Measurements from ENCODE around the gene DAB1.

DAB1 gene

DNA sequence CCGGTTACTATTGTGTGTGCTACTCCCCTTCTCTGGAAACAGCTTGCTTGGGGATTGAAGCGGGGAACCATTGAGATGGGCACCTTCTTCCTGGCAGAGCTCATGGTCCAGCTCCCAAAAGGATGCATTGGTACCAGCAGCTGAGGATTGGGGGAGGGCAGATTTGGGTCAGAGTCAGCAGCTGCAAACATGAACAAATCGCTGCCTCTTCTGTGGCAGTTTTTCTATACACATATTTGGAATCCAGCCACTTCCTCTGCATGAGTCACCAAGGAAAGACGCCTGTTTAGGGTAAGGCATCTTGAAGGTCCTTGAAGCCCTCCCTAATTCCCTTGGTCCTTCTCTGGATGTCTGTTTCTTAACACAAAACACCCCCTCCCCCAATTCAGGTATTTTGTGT, 104.7 kb downstream of the DAB1 start:
- CTCF ChIA-PET: interaction anchor here (0.6 kb wide), 1 partner anchor 24 kb away, joined by 3 read pairs; no protein-coding TSS in a partner anchor
- TF ChIP-seq ZNF138 (tag by site-specific recombination; IDR thresholded peaks at IDR 0.05; ENCODE audit: borderline replicate concordance) (no peak), SCRT2 (tag by site-specific recombination; IDR thresholded peaks at IDR 0.05) (0 out of 2 replicates have a peak, but pooled peaks have one; percentile 33)
- POLR2A ChIA-PET: no interaction called here

DNA sequence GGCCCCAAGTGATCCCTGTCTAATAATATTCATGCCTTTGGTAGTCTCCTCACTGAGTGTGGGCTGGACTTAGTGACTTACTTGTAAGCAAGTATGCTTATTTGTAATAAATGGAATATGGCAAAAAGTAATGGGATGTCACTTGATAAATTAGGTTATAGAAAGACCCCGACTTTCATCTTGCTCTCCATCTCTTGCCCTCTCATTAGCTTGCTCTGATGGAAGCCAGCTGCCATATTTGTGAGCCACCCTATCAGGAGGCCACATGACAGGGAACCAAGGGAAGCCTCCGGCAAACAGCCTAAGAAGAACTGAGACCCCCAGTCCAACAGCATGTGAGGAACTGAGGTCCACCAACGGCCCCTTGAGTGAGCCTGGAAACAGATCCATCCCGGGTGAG, 107.0 kb downstream of the DAB1 start:
- Histone ChIP-seq H3K27ac (ENCODE audit: extremely low read depth, low read depth, low read length) (no peak overlapping the region), H3K4me3 (ENCODE audit: low read depth, low read length) (no peak overlapping the region), H3K36me3 (ENCODE audit: control insufficient read depth in 2 of 2, insufficient read depth in 1 of 2, low read length in 2 of 2) (no peaks in the 10 kb centered on the region), H3K9me3 (ENCODE audit: control insufficient read depth, insufficient read depth, low read depth, low read length) (no peaks in the 10 kb centered on the region), H3K4me1 (ENCODE audit: control insufficient read depth, insufficient read depth, low read length) (no peaks in the 10 kb centered on the region)
- CTCF ChIA-PET: interaction anchor here (1.5 kb wide), 1 partner anchor 186 kb away, joined by 3 read pairs; no protein-coding TSS in a partner anchor
- POLR2A ChIA-PET: no interaction called here
- no peak for TF ChIP-seq ZNF311 (tag by site-specific recombination; IDR thresholded peaks at IDR 0.05; ENCODE audit: borderline replicate concordance)

More for the DNA sequence above, 104.7 kb downstream of the DAB1 start:
- Histone ChIP-seq H3K4me3 (ENCODE audit: low read depth, low read length) (no peak overlapping the region), H3K36me3 (ENCODE audit: control insufficient read depth in 2 of 2, insufficient read depth in 1 of 2, low read length in 2 of 2) (no peaks in the 10 kb centered on the region), H3K4me1 (ENCODE audit: control insufficient read depth, insufficient read depth, low read length) (no peaks in the 10 kb centered on the region), H3K9me3 (ENCODE audit: control insufficient read depth, insufficient read depth, low read depth, low read length) (no peaks in the 10 kb centered on the region), H3K27ac (ENCODE audit: extremely low read depth, low read depth, low read length) (no peak overlapping the region)

DNA sequence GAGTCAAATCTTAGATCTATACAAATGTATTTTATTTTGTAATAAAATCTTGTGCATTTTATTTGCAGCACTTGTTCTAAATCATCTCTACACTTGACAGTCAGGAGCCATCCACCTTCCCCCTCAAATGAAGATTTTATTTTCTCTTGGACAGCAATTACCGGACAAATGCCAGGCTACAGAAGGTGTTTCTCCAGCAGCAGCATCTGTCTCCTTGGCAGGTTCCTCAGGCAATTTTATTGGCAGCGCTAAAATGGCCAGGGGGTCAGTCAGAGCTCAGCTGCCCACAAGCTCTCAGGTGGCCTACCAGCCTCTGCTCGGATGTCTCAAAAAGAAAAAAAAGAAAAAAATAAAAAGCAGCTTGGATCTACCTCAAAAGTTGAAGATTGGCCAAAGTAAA, 107.6 kb downstream of the DAB1 start:
- H3K36me3 ChIP-seq (ENCODE audit: control insufficient read depth in 2 of 2, insufficient read depth in 1 of 2, low read length in 2 of 2): no peaks in the 10 kb centered on the region
- no peaks in the 10 kb centered on the region for H3K4me1 ChIP-seq (ENCODE audit: control insufficient read depth, insufficient read depth, low read length)
- H3K27ac ChIP-seq (ENCODE audit: extremely low read depth, low read depth, low read length): no peak overlapping the region
- TF ChIP-seq ZNF600 (tag by site-specific recombination; IDR thresholded peaks at IDR 0.05) (no peak), ZNF366 (tag by site-specific recombination; conservative IDR thresholded peaks at IDR 0.05) (no peak), ZSCAN30 (tag by site-specific recombination; IDR thresholded peaks at IDR 0.05) (no peak), ZNF266 (tag by site-specific recombination; IDR thresholded peaks at IDR 0.05; ENCODE audit: low read depth) (no peak), ZNF10 (tag by site-specific recombination; IDR thresholded peaks at IDR 0.05) (no peak), ZNF571 (tag by site-specific recombination; IDR thresholded peaks at IDR 0.05) (no peak), OVOL3 (tag by site-specific recombination; IDR thresholded peaks at IDR 0.05) (no peak)
- TF ChIP-seq, protein P1, sequence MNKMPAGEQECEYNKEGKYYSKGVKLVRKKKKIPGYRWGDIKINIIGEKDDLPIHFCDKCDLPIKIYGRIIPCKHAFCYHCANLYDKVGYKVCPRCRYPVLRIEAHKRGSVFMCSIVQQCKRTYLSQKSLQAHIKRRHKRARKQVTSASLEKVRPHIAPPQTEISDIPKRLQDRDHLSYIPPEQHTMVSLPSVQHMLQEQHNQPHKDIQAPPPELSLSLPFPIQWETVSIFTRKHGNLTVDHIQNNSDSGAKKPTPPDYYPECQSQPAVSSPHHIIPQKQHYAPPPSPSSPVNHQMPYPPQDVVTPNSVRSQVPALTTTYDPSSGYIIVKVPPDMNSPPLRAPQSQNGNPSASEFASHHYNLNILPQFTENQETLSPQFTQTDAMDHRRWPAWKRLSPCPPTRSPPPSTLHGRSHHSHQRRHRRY (tag by site-specific recombination; IDR thresholded peaks at IDR 0.05): no peak
- TF ChIP-seq, protein P2, sequence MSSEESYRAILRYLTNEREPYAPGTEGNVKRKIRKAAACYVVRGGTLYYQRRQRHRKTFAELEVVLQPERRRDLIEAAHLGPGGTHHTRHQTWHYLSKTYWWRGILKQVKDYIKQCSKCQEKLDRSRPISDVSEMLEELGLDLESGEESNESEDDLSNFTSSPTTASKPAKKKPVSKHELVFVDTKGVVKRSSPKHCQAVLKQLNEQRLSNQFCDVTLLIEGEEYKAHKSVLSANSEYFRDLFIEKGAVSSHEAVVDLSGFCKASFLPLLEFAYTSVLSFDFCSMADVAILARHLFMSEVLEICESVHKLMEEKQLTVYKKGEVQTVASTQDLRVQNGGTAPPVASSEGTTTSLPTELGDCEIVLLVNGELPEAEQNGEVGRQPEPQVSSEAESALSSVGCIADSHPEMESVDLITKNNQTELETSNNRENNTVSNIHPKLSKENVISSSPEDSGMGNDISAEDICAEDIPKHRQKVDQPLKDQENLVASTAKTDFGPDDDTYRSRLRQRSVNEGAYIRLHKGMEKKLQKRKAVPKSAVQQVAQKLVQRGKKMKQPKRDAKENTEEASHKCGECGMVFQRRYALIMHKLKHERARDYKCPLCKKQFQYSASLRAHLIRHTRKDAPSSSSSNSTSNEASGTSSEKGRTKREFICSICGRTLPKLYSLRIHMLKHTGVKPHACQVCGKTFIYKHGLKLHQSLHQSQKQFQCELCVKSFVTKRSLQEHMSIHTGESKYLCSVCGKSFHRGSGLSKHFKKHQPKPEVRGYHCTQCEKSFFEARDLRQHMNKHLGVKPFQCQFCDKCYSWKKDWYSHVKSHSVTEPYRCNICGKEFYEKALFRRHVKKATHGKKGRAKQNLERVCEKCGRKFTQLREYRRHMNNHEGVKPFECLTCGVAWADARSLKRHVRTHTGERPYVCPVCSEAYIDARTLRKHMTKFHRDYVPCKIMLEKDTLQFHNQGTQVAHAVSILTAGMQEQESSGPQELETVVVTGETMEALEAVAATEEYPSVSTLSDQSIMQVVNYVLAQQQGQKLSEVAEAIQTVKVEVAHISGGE (tag by site-specific recombination; conservative IDR thresholded peaks at IDR 0.05; ENCODE audit: low read depth): no peak
- TF ChIP-seq, protein P3, sequence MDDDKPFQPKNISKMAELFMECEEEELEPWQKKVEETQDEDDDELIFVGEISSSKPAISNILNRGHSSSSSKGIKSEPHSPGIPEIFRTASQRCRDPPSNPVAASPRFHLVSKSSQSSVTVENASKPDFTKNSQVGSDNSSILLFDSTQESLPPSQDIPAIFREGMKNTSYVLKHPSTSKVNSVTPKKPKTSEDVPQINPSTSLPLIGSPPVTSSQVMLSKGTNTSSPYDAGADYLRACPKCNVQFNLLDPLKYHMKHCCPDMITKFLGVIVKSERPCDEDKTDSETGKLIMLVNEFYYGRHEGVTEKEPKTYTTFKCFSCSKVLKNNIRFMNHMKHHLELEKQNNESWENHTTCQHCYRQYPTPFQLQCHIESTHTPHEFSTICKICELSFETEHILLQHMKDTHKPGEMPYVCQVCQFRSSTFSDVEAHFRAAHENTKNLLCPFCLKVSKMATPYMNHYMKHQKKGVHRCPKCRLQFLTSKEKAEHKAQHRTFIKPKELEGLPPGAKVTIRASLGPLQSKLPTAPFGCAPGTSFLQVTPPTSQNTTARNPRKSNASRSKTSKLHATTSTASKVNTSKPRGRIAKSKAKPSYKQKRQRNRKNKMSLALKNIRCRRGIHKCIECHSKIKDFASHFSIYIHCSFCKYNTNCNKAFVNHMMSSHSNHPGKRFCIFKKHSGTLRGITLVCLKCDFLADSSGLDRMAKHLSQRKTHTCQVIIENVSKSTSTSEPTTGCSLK (tag by site-specific recombination; IDR thresholded peaks at IDR 0.05): no peak
- ChIA-PET POLR2A (no interaction called here), CTCF (interaction anchor here (1.5 kb wide), 1 partner anchor 185 kb away, joined by 3 read pairs; no protein-coding TSS in a partner anchor)
- H3K9me3 ChIP-seq (ENCODE audit: control insufficient read depth, insufficient read depth, low read depth, low read length): no peaks in the 10 kb centered on the region
- no peak overlapping the region for H3K4me3 ChIP-seq (ENCODE audit: low read depth, low read length)
